COLO668 (cell line): ENCODE results near the gene GPR84.

ENCODE experiments used
- DNase-seq: peaks from one replicate; lab custom pipeline; 2025; ENCODE audit not compliant: unreplicated experiment; lab: John Stamatoyannopoulos, UW

GPR84 gene

DNA sequence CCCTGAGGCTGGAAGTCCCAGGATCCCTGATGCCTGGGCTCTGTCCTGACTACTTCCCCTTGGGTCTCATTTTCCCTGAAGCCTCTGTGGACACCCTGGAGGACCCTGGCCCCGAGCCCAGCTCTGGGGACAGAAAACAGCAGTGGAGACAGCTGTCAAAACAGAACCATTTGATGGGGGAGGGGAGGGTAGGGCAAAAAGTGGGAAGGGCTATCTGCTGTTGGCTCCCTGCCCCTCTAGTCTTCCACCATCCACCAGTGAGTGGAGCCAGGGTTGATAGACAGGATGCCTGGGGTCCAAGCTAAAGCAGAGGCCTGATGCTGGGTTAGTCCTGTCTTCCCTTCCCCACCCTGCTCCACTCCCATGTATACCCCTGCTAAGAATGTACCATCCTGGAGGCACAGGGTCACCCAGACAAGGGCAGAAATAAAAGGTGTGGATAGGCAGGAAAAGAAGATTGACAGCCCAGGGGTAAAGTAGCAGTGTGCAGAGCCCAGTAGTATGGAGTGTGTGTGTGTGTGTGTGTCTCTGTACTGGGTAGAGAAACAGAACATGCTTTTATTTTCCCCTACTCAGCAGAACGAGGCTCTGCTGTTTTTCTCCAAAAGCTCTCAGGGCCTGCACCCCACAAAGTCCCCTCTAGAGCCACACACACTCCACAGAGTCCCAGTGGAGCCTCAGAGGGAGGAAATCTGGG, 10.4 kb upstream of the GPR84 start:
- peak; percentile 46 for DNase-seq

DNA sequence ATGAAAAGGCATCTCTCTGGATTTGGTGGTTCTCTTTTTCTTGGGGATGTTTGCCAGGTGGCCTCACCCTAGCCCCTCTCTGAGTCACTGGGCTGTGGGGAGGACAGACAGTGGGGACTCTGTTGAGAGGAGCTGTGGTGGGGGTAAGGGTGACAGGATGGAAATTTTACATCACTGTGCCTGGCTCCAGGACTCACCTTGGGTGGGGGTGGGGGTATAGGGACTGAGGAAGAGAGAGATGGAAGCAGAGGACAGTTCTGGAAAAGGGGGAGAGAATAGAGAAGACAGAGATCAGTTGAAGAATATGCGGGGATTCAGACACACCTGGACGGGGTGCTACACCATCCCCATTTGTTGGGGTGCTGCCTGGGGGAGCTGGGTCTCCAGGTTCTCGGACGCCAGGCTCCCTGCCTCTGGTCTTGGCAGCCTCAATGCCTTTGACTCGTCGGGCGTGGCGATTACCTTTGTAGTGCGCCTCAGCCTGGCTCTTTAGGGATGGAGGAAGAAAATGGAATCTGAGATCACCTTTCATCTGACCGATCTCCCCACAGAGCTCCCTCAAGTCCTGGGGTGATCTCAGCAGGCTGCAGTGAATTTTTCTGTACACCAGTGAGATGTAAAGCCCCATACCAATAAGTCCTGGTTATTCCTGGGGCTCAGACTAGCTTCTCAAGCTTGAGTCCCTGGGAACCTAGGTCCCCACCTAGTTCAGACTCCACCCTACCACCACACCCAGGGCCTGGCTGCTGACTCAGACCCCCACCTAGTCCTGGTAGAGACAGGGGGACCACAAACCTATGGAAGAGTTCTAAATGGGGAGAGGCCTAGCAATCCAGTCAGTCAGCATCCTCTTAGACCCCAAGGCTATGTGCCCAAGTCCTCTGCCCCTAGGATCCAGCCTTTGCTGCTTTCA, 9.6 kb upstream of the GPR84 start:
- DNase-seq, result peak; percentile 11

DNA sequence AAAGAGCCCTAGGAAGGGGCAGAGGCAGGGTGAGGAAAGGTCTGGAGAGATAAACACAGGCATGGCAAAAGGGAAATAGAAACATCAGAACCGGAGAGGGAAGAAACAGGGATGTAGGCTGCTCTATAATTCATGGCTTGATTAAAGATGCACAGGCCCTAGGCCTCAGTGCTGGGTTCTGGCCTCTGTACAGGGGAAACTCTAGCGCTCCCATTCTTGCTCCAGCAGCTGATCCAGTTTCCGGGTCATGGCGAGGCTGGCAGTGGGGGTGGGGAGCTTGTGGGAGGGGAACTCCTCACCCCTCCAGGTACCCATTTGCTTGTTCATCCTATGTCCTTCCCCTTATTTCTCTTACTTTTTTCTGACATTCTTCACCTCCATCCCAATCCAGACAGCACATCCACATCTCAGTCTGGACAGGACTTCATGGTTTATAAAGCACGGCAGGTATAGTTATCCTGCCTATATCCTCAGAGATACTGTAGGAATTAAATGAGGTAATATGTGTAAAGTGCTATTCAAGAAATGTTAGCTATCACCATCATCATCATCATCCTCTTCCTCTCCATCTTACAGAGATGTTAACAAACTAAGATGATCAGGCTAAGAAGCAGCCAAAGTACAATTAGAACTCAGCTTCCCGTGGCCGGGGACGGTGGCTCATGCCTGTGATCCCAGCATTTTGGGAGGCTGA, 8.0 kb upstream of the GPR84 start:
- DNase-seq, result peak; percentile 22

DNA sequence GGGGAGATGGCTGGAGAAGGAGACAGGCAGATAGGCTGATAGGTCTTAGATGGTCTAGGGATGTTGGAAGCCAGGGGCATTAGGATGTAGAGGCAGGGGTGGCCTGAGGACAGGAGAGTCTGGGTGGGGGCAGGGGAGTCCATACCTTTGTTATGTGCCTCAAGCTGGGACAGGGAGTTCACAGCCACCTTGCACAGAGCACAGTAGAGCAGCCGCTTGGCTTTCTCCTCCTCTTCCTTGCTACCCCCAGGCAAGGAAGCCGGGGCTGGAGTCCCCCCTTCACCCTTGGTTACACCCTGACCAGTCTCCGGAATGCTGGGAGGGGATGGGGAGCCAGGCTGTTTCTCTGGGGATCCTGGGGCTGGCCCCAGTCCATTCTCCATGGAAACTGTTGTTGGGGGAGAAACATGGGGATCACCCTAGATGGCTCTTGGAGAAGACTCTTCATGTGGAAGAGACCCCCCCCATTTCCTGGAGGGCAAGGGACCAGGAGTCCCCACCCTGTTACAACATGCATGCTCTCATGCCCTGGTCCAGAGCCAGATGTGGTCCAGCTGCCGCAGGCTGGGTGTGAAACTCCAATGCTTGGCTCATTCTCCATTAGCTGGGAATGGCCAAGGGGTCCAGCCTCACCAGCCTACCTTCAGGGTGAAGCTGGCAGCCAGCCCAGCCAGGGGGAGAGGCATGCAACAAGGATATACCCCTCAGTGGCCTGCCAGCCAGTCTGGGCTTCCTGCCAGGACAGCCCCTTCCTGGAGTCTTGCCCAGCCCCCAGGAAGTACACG, 7.2 kb upstream of the GPR84 start:
- peak; percentile 50 for DNase-seq

DNA sequence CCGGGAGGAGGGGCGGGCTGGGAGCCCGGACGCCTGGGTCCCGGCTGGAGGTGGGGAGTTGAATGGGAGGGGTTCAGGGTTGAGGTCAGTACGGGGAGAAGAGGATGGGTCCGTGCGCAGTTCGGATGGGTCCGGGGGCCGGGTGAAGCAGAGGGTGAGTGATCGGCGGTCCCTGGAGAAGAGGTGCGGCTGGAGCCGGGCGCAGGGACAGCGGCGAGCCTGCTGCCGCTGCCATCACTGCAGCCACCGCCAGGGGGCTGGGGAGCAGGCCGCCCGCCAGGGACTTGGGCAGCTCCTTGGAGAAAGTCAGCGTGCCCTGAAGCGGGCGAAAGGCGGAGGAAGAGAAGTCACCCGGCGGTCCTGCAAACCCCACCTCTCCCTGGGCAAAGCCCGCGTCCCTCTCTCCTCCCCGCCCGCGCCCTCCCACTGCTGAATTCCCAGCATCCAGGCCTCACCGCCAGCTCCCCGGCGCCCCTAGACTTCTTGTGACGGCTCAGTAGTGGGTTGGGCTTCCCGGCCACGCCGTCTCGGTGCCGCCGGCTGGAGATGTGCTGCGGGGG, 6.0 kb upstream of the GPR84 start:
- peak; percentile 55 for DNase-seq

DNA sequence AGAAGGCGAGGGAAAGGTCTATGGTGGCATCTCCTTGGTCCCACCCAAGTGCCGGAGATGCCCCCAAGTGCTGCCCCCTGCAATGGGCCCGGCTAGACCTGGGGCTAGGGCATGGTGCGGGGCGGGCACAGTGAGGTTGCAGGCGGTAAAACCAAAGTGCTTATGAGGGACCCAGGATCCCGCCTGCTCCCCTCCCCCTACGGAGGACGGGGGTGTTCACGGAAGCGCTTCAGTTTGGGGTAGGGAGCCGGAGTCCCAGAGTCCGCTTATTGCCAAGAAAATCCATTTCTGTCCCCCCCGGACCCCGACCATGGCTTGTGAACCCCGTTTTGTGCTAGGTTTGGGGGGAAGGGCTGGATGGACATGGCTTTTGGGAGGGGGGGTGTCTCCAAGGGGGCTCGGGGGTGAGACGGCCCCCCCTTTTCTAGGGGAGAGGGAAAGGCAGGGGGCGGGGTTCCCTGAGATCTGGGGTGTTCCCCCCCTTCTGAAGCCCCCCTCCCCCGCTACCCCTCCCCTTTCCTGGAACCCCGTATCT, 5.4 kb upstream of the GPR84 start:
- no peak for DNase-seq

DNA sequence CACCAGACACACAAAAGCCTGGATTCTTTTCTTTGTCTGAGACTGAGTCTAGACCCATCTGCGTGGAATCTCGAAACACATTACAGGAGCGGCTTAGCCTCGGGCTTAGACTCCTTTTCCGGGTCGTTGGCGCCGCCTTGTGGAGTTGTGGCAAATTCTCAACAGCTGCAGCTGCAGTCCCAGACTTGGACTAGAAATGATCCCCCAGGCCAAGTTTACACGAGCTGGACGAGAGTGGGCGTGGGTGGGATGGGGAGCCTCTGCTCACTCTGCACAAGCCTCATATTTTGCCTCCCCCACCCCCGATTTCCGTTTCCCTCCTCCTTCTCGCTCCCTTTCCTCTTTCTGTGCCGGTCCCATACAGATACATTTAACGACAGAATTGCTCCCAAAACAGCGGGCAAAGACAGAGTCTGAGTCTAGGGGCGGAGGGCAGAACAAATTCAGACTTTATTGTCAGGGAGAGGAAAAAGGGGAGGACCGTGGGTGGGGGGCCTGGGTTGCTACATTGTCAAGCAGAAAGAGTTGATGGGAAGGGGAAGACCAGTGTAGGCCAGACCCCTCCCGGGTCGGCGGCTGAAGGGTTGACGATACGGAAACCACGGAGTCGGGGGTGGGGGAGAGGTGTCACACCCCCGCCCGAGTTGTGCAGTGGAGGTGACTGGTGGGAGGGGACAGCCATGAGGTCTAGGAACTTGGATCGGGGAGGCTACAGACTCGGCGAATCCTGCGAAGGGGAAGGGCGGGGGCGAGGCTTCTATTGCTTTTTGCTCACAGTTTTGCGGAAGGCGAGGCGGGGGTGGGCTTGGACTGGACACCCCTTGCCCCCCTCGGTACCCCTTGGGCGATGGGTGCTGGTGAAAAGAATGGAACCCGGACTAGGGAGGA, 4.7 kb upstream of the GPR84 start:
- peak; percentile 81 for DNase-seq

DNA sequence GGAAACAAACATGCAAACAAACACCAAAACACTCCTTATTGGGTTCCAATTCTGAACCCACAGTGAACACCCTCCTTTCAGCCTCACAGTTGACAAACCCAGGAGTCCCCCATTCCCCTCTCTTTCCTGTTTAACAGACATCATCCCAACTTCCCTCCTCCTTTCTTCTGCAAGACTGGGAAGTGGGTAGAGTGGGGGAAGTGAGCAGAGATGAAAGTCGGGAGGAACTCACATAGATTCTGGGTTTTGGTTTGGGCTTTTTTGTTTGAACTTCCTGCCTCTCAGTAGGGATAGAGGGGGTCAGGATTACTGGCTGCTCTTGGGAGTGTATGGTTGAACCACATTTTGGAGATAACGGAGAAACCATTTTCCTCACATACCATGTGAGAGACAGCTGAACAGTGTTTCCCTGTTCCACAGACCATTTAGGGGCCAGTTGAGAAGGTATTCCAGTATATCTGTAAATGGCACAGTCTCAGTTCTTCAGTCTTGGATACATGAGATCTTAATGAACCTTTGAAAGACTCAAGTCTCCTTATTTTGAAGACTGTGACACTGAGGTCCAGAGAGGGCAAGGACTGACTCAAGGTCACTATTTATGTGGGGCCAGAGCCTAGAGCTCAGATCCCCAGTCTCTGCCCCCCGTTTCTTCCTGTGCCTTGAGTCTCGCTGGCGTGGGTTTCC, 3.9 kb upstream of the GPR84 start:
- no peak for DNase-seq

DNA sequence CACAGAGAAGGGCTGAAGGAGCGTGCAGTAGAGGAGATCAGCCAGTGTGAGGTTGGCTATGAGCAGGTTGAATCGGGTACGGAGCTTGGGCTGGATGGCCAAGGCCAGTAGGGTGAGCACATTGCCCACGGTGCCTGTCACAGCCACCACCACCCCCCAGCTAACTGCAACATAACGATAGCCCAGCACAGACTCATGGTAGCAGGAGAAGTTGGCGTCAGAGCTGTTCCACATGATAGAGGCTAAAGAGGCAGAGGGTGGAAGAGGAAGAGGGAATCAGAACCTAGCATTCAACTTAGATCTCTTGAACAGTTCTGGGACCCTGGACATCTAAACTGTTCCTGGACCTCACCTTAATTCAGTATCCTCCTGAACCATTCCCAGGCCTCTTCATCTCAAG, 668 bp downstream of the GPR84 start:
- DNase-seq, result no peak

DNA sequence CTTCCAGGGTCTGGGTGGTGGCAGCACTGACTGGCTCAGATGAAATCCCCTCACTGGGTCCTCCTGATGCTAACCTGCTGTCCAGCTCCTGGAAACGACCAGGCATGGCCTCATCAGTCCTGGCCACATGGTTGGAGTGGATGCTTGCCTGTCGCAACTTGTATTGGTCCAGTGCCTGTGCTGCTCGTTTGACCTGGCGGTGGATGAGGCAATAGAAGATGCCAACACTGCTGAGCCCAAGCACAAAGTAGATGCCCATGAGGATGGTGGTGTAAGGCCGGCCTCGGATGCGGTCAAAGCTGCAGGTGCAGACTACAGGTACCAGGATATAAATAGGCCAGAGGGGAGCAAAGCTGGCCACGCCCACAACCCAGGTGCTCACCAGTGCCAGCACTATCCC, 1.2 kb downstream of the GPR84 start:
- peak; percentile 1 for DNase-seq

DNA sequence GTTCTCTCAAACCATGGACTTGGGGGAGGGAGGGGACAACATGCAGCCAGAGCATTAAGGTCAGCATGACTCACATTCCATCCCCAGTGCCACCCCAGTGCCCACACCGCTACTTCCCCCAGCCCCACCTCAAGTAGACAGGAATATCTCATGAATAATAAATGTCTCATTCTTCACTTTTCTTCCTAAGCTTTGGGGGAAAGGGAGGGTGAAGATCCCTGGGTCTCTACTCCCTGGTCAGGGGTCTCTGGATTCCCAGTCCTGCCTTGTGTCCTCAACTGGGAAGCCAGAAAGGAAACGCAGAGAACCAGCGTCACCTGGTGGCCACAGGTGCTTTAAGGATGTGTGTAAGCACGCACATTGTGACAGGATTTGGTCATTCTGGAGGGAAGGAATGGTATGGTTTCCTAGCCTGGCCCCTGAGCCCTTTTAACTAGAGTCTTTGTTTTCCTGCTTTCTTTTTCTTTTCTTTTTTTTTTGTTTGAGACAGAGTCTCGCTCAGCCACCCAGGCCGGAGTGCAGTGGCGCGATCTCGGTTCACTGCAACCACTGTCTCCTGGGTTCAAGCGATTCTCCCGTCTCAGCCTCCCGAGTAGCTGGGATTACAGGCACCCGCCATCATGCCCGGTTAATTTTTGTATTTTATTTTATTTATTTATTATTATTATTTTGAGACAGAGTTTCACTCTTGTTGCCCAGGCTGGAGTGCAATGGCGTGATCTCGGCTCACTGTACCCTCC, 3.4 kb downstream of the GPR84 start:
- peak; percentile 75 for DNase-seq

DNA sequence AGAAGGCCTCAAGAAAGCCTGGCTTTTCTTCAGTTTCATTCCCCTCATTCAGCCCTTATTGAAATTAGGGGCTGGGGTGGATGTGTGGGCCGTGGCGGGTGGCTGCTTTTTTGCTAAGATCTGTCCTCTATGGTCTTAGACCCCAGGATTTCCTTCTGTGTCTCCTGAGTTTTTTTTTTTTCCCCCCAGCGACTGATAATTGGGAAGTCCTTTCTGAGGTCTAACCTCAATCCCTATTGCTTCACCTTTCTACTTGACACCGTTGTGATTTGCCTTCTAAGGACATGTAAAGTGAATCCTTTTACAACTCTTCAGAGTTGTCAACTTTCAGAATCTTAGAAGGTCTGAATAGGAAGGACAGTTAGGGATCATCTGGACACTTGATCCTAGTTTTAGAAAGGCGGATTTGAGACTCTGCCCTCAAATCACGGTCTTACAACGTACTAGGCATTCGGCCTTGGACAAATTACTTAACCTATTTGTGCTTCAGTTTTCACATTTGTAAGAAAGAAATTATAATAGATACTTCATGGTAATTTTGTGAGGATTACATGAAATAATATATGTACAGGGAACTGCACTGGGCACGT, 4.4 kb downstream of the GPR84 start:
- no peak for DNase-seq

DNA sequence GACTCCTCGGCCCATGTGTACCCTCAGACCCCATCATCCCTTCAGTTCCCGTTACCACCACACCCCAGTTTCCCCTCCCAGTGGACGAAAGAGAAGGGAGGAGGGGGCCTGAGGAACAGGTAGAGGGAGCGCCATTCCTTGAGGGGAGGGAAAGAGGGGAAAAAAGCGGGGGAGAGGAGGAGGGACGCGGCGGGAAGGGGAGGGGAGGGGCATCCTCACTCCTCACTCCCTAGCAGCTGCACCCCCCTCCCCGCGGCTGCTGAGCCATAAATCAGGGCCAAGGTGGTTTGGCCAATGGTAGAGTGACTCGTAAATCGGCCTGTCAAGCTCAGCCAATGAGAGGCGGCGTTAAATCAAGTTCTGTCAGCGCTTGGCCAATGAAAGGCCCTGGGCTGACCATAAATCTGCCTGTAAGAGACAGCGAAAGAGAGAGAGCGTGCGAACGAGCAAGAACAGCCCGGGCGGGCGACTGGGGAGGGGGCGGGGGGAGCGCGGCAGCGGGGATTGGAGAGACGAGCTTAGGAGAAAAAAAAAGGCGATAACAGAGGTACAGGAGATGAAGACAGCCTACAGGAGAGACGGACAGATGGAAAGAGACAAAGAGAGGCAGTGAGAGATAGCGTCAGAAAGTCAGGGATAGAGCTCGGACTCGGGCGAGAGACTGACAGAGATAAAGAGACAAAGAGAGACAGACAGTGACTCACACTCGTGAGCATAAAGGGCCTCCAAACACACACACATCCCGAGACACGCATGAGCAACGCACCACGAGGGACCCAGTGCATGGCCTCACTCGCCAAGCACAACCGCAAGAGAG, 5.1 kb downstream of the GPR84 start:
- peak; percentile 90 for DNase-seq

DNA sequence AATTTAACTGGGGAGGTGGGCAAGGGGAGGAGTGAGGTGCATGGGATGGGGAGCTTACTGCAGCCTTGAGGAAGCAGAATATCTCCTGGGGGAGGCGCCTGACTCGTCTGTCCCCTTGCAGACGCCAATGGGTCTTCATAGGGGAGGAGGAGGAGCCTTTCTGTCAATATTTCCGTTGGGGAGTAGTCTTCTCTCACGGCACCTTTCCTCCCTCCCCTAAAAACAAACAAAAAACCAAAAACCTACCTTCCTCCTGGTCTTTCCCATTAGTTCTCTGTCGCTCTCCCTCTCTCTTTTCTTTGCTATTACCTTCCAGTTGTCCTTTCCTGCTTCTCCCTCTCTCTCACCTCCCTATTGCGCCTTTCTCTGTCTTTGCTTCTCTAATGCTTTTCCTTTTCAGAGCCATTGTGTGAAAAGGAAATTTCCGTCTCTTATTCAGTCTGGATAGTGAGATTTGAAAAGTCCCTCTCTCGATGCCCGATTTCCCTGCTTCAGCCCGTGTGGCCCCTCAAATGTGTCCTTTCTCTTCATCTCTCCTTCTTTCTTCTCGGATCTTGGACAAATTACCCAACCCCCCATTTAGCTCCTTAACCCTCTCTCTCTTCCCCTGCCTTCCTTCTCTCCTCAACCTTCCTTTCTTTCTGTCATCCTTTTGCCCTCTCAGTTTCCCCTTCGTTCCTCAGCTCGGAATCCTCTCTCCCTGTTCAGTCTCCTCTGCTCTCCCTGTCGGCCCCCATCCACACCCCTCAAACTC, 5.9 kb downstream of the GPR84 start:
- DNase-seq, result peak; percentile 3

DNA sequence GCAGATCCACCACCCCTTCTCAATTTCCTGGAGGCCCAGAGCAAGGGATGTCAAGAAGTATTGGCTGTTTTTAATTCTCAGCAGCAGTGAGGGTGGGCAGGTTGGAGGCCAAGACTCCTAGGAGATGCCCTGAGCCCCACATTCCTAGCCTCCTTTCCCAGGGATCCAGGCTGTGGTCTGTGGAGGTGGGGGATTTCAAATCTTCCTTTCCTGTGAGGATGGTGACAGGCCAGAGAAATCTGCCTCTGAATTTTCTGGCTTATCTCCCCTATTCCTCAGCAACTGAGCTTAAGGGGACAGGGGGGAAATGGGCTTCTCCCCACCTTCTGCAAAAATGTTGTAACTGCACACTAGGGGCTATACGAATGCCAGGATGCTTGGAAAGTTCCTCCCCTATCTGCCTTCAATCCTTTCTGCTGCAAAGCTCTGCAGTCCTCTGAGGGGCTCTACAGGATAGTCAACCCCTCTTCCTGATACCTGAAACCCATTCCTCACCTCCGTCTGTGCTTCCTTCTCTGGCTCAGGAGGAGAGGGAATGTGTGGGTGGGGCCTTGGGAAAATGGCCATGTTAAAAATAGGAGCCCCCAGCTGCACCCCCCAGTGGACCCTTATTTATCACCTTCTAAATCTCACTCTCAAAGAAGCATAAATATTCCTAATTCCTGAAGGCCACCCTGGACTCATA, 6.6 kb downstream of the GPR84 start:
- DNase-seq, result no peak

DNA sequence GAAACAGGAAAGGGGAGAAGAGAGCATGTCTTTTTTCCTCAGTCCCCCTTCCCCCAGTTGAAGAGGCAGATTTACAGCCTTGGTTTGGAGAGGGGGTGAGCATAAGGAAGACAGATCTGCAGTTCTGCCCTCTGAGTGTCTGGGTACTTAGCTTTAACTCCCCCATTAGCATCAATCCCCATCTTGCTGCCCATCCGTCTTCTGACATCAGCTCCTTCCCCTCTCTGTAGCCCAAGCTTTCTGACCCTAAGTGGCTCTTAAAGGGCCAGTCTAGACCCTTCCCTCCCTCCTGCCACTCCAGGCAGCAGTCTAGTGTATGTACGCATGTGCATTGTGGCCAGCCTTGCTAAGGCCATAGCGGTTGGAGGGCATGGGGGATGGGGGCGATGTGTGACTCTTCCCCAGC, 7.3 kb downstream of the GPR84 start:
- peak; percentile 1 for DNase-seq
